Kidney (tissue), 14 donors: Measurements from ENCODE around the gene TCERG1L. TPM values are rescaled to one million over a fixed set of nuclear protein-coding genes. Genes with fewer than 3 reads are reported as not detected.

Source experiments
- DNase-seq, 5 donors: peaks; one replicate each; pipeline ENCODE4 v3.0.0-alpha.2; 2013 to 2020
- FAIRE-seq: peaks from 2 replicates; lab custom pipeline; 2012; peaks lifted over from hg19 to GRCh38; lab: Jason Lieb, UNC
- H3K27ac ChIP-seq, 2 donors: one replicate each; pipeline ENCODE4 v1.7.0; 2013; ENCODE audit warnings: low read depth in 2 of 2, low read length in 2 of 2, inconsistent platforms in 1 of 2
- H3K27me3 ChIP-seq: one replicate; pipeline ENCODE4 v1.7.1; 2013; ENCODE audit warnings: low read length, inconsistent platforms; ENCODE audit not compliant: control insufficient read depth, insufficient read depth
- H3K36me3 ChIP-seq, 3 donors: one replicate each; pipeline versions ENCODE4 v1.7.0 to v1.7.1; 2013; ENCODE audit warnings: low read length in 3 of 3, control low read depth in 1 of 3, inconsistent platforms in 1 of 3; ENCODE audit not compliant: insufficient read depth in 3 of 3, control insufficient read depth in 2 of 3
- H3K4me1 ChIP-seq, 3 donors: one replicate each; pipeline versions ENCODE4 v1.7.0 to v1.7.1; 2013; ENCODE audit warnings: low read length in 3 of 3, inconsistent platforms in 1 of 3, low read depth in 1 of 3; ENCODE audit not compliant: control insufficient read depth in 2 of 3, insufficient read depth in 2 of 3
- H3K4me3 ChIP-seq, 3 donors: one replicate each; pipeline versions ENCODE4 v1.7.0 to v1.8.1; 2013; ENCODE audit warnings: low read length in 3 of 3, control low read depth in 1 of 3, inconsistent platforms in 1 of 3
- H3K9ac ChIP-seq, 3 donors: one replicate each; pipeline versions ENCODE4 v1.7.0 to v1.7.1; 2013; ENCODE audit warnings: low read length in 3 of 3, control low read depth in 1 of 3, inconsistent platforms in 1 of 3
- H3K9me3 ChIP-seq, 3 donors: one replicate each; pipeline versions ENCODE4 v1.7.0 to v1.7.1; 2013; ENCODE audit warnings: low read length in 3 of 3, control low read depth in 1 of 3, inconsistent platforms in 1 of 3; ENCODE audit not compliant: control insufficient read depth in 2 of 3, insufficient read depth in 1 of 3
- intact Hi-C: fragments of 100-400 bp; cut with DNase I; formaldehyde crosslinking; loops from one replicate; pipeline ENCODE4 v1.11.1; 2022
- polyA plus RNA-seq: library from polyadenylated mRNA; stranded (reverse); fragments of 350-450 nt; fragmentation: Illumina TruSeq; extraction: RNeasy Lipid Tissue Mini Kit (QIAGEN cat#74804); gene quantifications from one replicate; pipeline ENCODE4 v1.2.3, GENCODE V29; 2014; ENCODE audit warnings: low read depth, low replicate concordance; ENCODE audit not compliant: insufficient read depth
- total RNA-seq: library from RNA; stranded (reverse); fragmentation: NEBNext Ultra II Directional; extraction: Animal tissue kit (Norgen Biotek cat#: 25700); gene quantifications from one replicate; pipeline ENCODE4 v1.2.1, GENCODE V29; 2021
- TF ChIP-seq, protein P1 (sequence below): IDR thresholded peaks from 3 replicates; pipeline ENCODE4 v1.5.1; 2012; ENCODE audit warnings: mild to moderate bottlenecking, moderate library complexity, borderline replicate concordance; ENCODE audit not compliant: insufficient read depth; ENCODE audit errors: extremely low read depth
- donor health status: control.
- donor health status: control.
- donor health status: control.
- donor health status: control.
- donor health status: control.
- donor health status: DM: yes; HTN: yes; CAD: no.
- donor health status: Normal renal cell carcinoma (clear cell type).

TCERG1L gene
- total and polyA plus RNA-seq, 2 donors from 2014 or later: not detected

- Histone ChIP-seq H3K27me3 (no peaks in the 10 kb centered on the region), H3K4me1 (no peaks in the 10 kb centered on the region), H3K36me3 (no peaks in the 10 kb centered on the region), H3K9ac (no peak overlapping the region), H3K9me3 (no peaks in the 10 kb centered on the region), H3K4me3 (no peak overlapping the region), H3K27ac (no peak overlapping the region)
- FAIRE-seq: no peak
- TF ChIP-seq, protein P1, sequence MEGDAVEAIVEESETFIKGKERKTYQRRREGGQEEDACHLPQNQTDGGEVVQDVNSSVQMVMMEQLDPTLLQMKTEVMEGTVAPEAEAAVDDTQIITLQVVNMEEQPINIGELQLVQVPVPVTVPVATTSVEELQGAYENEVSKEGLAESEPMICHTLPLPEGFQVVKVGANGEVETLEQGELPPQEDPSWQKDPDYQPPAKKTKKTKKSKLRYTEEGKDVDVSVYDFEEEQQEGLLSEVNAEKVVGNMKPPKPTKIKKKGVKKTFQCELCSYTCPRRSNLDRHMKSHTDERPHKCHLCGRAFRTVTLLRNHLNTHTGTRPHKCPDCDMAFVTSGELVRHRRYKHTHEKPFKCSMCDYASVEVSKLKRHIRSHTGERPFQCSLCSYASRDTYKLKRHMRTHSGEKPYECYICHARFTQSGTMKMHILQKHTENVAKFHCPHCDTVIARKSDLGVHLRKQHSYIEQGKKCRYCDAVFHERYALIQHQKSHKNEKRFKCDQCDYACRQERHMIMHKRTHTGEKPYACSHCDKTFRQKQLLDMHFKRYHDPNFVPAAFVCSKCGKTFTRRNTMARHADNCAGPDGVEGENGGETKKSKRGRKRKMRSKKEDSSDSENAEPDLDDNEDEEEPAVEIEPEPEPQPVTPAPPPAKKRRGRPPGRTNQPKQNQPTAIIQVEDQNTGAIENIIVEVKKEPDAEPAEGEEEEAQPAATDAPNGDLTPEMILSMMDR: no peak
- DNase-seq: peak in 1 of 5 donors; percentile 33
- intact Hi-C loops: no loop called here
These were observed 227.4 kb downstream of the TCERG1L start for GRCh38 chr10:131083915-131084790.

DNA sequence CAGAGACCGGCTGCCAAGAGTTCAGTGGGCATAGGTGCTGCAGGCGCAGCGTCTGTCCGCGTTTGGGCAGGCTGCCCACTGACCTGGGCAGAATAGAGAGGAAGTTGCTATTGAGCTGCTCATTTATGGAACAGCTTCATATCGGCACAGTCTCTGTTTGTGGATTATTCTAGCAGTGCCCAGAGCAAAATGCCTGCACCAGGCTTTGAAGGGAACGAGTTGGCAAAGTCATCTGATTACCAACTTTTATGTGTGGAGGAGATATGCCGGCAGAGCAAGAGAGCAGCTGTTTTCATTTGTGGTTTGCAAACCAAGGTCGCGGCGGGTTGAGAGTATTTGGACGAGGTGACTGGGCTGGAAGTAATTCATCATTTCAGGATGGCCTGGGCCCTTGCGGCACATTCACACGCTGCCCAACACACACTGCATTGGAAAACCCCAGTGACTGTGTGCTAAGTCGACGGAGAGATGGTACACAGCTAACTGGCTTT is 228.5 kb downstream of the TCERG1L start:
- Histone ChIP-seq H3K4me1 (no peaks in the 10 kb centered on the region), H3K27ac (no peak overlapping the region), H3K9ac (no peak overlapping the region), H3K36me3 (no peaks in the 10 kb centered on the region), H3K27me3 (no peaks in the 10 kb centered on the region), H3K4me3 (no peak overlapping the region), H3K9me3 (no peaks in the 10 kb centered on the region)
- intact Hi-C loops: no loop called here
- FAIRE-seq (no peak), DNase-seq (no peak)
- TF ChIP-seq, protein P1: no peak

DNA sequence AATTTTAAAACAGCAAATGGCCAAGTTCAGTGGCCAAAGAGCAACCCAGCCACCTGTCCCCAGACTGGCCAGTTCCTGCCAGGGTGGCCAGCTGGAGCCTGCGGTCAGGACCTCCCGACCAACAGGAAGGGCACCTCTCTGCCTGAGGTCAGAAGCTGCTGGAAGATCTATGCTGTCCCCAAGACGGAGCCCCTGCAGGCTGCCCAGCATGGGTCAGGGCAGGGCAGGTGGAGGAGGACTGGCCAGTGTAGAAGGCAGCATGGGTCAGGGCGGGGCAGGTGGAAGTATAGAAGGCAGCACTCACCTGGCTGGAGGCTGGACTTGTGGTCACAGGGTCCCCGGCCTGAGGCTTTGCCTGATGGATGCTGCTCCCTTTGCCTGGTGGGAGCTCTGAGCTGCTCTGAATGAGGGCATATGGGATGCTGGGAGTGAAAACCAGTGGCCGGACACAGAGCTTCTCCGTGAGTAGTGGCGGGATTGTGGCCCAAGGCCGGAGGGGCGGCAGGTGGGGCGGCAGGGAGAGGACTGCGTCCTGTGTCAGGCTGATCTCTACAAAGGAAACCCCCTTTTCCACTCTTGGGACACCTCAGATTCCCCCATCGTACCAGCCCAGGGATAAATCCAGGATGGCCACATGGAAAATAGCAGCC is 229.2 kb downstream of the TCERG1L start:
- H3K4me1 ChIP-seq: no peaks in the 10 kb centered on the region
- H3K9ac ChIP-seq: no peak overlapping the region
- H3K9me3 ChIP-seq: no peaks in the 10 kb centered on the region
- no peaks in the 10 kb centered on the region for H3K36me3 ChIP-seq
- DNase-seq: no peak
- no peak overlapping the region for H3K27ac ChIP-seq
- H3K4me3 ChIP-seq: no peak overlapping the region
- FAIRE-seq: no peak
- TF ChIP-seq, protein P1: no peak
- intact Hi-C loops: no loop called here
- H3K27me3 ChIP-seq: no peaks in the 10 kb centered on the region
